NCI-H774 (cell line): ENCODE results near the gene TMCO1.
"Not testable (repeated sequence)": the region's sequence is repeated elsewhere in the genome, so short reads cannot be mapped to it uniquely, and the experiment has no call there.

Experiments
- DNase-seq: peaks from one replicate; lab custom pipeline; 2025; lab: John Stamatoyannopoulos, UW

The TMCO1 gene

GRCh38 chr1:165686971-165687433, 81.7 kb downstream of the TMCO1 start:
- no peak for DNase-seq

DNA sequence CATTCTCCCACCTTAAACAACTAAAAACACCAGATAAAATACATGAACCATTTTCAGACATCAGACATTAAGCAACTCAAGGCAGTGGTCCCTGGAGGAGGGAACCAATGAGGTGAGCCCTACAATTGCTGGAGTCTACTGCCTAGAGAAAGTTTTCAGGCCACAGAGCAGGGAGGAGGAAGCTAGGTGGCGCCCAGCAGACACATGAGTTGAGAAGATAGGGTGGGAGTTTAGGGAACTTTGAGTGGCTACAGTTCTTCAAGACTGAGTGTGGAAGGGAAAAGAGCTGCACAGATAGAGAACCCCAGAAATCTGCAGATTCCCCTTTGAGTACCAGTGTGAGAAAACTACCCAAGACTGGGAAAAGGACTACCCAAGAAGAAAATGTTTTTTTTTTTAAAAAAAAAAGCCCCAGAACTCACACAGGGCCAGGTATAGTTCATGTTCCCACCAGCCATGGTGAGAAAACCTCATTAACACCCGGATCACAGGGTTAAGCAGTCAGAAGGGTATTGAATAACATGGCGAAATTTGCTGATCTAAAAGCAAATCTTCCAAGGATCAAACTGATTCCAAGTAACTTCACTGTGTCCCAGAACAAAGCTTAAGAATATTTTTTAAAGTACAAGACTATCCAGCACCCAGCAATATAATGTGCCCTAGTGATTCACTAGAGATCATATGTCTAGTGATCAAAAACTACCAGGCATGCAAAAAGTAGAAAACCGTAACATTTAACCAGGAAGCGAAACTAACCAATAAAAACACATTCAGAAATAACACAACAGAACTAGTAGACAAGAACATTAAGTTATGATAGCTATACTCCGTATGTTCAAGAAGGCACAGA, 82.3 kb downstream of the TMCO1 start:
- DNase-seq, result no peak

- DNase-seq, result no peak
Observed at GRCh38 chr1:165683848-165684485, 84.7 kb downstream of the TMCO1 start.

GRCh38 chr1:165680773-165681172, 87.9 kb downstream of the TMCO1 start:
- not testable (repeated sequence) for DNase-seq

GRCh38 chr1:165680303-165680702, 88.4 kb downstream of the TMCO1 start:
- DNase-seq, result no peak

- DNase-seq, result no peak
Observed at GRCh38 chr1:165679282-165680036, 89.2 kb downstream of the TMCO1 start.

DNA sequence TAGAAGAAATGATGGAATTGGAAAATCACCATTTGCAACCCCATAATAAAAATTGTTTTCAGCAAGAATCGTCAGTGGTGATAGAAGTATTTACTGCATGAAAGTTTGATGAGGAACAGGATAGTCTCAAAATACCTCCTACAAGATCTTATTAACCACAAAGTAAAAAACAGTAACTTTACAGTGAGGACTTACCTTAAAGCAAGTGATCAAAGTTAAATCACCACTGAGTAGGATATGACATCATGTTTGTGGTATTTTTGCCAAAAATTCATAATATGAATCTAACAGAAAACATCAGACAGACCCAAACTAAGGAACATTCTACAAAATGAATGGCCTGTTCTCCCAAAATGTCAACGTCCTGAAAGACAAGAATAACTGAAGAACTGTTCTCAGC, 90.2 kb downstream of the TMCO1 start:
- no peak for DNase-seq
